A549 (cell line): ENCODE results near the gene TNP2.

Experiments used
- CBX2 ChIP-seq: fragments of 200-600 bp; sonication (generic); IDR thresholded peaks from 2 replicates; pipeline ENCODE4 v1.6.1; 2016; ENCODE audit warnings: low read depth, mild to moderate bottlenecking, borderline replicate concordance
- CEBPB ChIP-seq, 2 experiments: fragments of >200 bp in 1 of 2; sonication (Bioruptor Twin) in 1 of 2; formaldehyde crosslinking in 1 of 2; IDR thresholded peaks; 2 replicates each; pipeline ENCODE4 v1.6.1; 2012 to 2016
- GATA3 ChIP-seq: IDR thresholded peaks from 2 replicates; pipeline ENCODE4 v1.6.1; 2012; ENCODE audit warnings: borderline replicate concordance
- JUNB ChIP-seq: fragments of >200 bp; sonication (Bioruptor Twin); formaldehyde crosslinking; IDR thresholded peaks from 2 replicates; pipeline ENCODE4 v1.6.1; 2016
- POLR2A ChIP-seq: IDR thresholded peaks from 2 replicates; pipeline ENCODE4 v1.6.1; 2012; ENCODE audit warnings: mild to moderate bottlenecking, low read length
- RAD21 ChIP-seq, 2 experiments: fragments of >200 bp in 1 of 2; sonication (Bioruptor Twin) in 1 of 2; formaldehyde crosslinking in 1 of 2; IDR thresholded peaks in 1 of 2; conservative IDR thresholded peaks in 1 of 2; 2 replicates in 1 of 2; 3 replicates in 1 of 2; pipeline ENCODE4 v1.6.1; 2012 to 2018; ENCODE audit warnings: inconsistent platforms in 1 of 2
- RCOR1 ChIP-seq: fragments of 150-350 bp; IDR thresholded peaks from 2 replicates; pipeline ENCODE4 v1.6.1; 2014; ENCODE audit warnings: antibody characterized with exemption, low read length, low read depth
- SREBF2 ChIP-seq: fragments of 450-650 bp; IDR thresholded peaks from 2 replicates; pipeline ENCODE4 v1.6.1; 2014; ENCODE audit warnings: mild to moderate bottlenecking, moderate library complexity
- TFCP2L1 ChIP-seq: fragments of 250-450 bp; sonication (Bioruptor Pico); IDR thresholded peaks from 2 replicates; pipeline ENCODE4 v1.5.0; 2021; ENCODE audit warnings: mild to moderate bottlenecking
- TF ChIP-seq, protein P1 (sequence below): fragments of 450-650 bp; IDR thresholded peaks from 2 replicates; pipeline ENCODE4 v1.6.1; 2014; ENCODE audit warnings: antibody characterized with exemption
- TF ChIP-seq, protein P2 (sequence below): IDR thresholded peaks from 2 replicates; pipeline ENCODE4 v1.6.1; 2012
- TF ChIP-seq, protein P3 (sequence below): fragments of 250-450 bp; sonication (Bioruptor Pico); IDR thresholded peaks from 2 replicates; pipeline ENCODE4 v1.5.0; 2021; ENCODE audit warnings: mild to moderate bottlenecking, moderate library complexity, borderline replicate concordance
- TF ChIP-seq, protein P4 (sequence below): fragments of >200 bp; sonication (Bioruptor Twin); formaldehyde crosslinking; IDR thresholded peaks from 3 replicates; pipeline ENCODE4 v1.5.1; 2016

DNA sequence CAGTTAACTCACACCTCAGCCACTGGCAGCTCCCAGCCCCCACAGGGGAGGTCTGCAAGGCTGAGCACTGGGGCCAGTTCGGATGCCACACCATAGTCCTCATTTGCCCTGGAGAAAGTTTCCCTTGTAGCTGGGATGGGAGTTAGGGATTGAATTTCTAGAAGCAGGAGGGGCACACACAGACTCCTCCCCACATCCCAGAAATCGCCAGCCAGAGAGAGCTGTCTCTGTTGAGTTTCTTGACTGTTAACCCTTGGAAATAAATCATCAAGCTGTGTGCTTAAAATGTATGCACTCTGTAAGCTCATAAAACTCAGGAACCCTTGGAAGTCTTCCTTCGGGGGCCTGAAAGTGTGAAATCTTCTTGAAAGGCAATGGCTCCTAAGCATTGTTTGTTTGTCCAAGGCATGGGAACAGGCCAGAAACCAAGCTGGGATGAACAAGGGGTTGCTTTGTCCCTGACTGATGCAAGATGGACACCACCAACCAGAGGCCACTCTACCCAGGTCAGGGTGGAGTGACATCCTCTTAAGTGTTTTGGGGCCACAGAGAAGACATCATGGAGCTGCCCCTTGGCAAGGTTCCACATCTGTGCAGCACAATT is 4.7 kb upstream of the TNP2 start:
- TF ChIP-seq, protein P1, sequence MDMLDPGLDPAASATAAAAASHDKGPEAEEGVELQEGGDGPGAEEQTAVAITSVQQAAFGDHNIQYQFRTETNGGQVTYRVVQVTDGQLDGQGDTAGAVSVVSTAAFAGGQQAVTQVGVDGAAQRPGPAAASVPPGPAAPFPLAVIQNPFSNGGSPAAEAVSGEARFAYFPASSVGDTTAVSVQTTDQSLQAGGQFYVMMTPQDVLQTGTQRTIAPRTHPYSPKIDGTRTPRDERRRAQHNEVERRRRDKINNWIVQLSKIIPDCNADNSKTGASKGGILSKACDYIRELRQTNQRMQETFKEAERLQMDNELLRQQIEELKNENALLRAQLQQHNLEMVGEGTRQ: no peak
- no peak for TF ChIP-seq POLR2A
- TF ChIP-seq, protein P2, sequence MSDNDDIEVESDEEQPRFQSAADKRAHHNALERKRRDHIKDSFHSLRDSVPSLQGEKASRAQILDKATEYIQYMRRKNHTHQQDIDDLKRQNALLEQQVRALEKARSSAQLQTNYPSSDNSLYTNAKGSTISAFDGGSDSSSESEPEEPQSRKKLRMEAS: no peak
- TF ChIP-seq CEBPB (IDR thresholded peaks at IDR 0.05): no peak
- no peak for TF ChIP-seq RAD21 (conservative IDR thresholded peaks at IDR 0.05 in 1 of 2, IDR thresholded peaks at IDR 0.05 in 1 of 2)
- no peak for TF ChIP-seq TFCP2L1 (CRISPR knock-in tag)
- TF ChIP-seq CBX2: no peak
- TF ChIP-seq, protein P3, sequence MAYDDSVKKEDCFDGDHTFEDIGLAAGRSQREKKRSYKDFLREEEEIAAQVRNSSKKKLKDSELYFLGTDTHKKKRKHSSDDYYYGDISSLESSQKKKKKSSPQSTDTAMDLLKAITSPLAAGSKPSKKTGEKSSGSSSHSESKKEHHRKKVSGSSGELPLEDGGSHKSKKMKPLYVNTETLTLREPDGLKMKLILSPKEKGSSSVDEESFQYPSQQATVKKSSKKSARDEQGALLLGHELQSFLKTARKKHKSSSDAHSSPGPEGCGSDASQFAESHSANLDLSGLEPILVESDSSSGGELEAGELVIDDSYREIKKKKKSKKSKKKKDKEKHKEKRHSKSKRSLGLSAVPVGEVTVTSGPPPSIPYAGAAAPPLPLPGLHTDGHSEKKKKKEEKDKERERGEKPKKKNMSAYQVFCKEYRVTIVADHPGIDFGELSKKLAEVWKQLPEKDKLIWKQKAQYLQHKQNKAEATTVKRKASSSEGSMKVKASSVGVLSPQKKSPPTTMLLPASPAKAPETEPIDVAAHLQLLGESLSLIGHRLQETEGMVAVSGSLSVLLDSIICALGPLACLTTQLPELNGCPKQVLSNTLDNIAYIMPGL (CRISPR knock-in tag): no peak
- no peak for TF ChIP-seq JUNB
- TF ChIP-seq GATA3: no peak
- TF ChIP-seq, protein P4, sequence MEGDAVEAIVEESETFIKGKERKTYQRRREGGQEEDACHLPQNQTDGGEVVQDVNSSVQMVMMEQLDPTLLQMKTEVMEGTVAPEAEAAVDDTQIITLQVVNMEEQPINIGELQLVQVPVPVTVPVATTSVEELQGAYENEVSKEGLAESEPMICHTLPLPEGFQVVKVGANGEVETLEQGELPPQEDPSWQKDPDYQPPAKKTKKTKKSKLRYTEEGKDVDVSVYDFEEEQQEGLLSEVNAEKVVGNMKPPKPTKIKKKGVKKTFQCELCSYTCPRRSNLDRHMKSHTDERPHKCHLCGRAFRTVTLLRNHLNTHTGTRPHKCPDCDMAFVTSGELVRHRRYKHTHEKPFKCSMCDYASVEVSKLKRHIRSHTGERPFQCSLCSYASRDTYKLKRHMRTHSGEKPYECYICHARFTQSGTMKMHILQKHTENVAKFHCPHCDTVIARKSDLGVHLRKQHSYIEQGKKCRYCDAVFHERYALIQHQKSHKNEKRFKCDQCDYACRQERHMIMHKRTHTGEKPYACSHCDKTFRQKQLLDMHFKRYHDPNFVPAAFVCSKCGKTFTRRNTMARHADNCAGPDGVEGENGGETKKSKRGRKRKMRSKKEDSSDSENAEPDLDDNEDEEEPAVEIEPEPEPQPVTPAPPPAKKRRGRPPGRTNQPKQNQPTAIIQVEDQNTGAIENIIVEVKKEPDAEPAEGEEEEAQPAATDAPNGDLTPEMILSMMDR: no peak
- no peak for TF ChIP-seq SREBF2
- no peak for TF ChIP-seq RCOR1
